HT1080 (cell line): ENCODE measurements around the gene SLC66A2. TPM values are rescaled to one million over a fixed set of nuclear protein-coding genes. Genes with fewer than 3 reads are reported as not detected.

Source experiments
- DNase-seq: peaks from one replicate; pipeline ENCODE4 v3.0.0-alpha.2; 2015; ENCODE audit warnings: low read depth
- total RNA-seq: library from RNA; depleted of rRNA; stranded (reverse); fragments of >200 nt; shearing (Covaris generic); gene quantifications from 2 replicates; pipeline ENCODE4 v1.2.3, GENCODE V29; 2014; rRNA removed

The SLC66A2 gene
- total RNA-seq, 1 experiment from 2014 or later: 45.8 TPM

DNA sequence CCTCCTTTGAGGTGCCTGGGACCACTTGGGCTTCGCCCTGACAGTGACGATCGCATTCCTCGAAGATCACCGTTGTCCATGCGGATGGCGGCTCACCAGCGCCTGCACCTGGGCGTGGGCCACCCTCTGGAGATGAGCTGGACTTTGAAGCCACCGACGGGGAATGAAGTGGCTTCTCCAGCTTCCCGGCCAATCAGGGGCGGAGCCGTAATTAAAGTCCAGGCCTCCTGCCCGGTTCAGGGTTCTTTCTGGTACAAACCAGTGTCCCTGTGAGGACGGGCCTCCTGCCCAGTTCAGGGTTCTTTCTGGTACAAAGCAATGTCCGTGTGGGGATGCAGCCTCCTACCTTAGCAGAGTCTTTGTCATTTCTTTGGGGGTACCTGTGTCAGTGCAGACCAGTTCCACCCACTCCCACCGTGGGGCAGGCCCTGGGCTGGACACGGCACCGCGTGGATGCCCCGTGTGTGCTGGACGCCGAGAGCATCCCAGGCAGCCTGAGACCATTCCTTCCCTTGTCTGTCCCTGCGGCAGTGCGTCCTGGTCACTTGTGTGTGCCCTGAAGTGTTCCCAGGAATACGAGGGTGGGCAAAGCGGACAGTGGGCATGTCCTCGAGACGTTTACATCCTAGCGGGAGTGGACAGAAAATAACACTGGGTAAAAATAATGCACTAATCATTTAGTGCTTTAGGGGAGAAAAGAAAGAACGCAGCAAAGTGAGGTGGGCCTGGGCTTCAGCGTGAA, 98.7 kb downstream of the SLC66A2 start:
- DNase-seq: no peak

Other genes with a start within 250 kb of the SLC66A2 start
- gene KCNG2, start 153.7 kb downstream of the SLC66A2 start, total RNA-seq: not detected in 2 replicates
- gene HSBP1L1, start 13.0 kb upstream of the SLC66A2 start, total RNA-seq: not detected in 2 replicates
- 163 and 170 TPM in 2 replicates for gene TXNL4A, start 36.9 kb upstream of the SLC66A2 start, total RNA-seq
- 44.5 and 63.4 TPM in 2 replicates for gene RBFA, start 82.8 kb upstream of the SLC66A2 start, total RNA-seq
- 23.0 and 23.7 TPM in 2 replicates for gene ADNP2, start 157.6 kb upstream of the SLC66A2 start, total RNA-seq